Skeletal muscle cell (primary cell): ENCODE data around the gene PITPNC1.

ENCODE experiments used
- DNase-seq: peaks from one replicate; pipeline ENCODE4 v3.0.0-alpha.2; 2010; ENCODE audit warnings: low read depth
- H3K4me3 ChIP-seq: 2 replicates; pipeline ENCODE4 v1.5.1; 2011; ENCODE audit warnings: low read depth, mild to moderate bottlenecking, control low read depth, low read length, moderate library complexity

Gene PITPNC1

DNA sequence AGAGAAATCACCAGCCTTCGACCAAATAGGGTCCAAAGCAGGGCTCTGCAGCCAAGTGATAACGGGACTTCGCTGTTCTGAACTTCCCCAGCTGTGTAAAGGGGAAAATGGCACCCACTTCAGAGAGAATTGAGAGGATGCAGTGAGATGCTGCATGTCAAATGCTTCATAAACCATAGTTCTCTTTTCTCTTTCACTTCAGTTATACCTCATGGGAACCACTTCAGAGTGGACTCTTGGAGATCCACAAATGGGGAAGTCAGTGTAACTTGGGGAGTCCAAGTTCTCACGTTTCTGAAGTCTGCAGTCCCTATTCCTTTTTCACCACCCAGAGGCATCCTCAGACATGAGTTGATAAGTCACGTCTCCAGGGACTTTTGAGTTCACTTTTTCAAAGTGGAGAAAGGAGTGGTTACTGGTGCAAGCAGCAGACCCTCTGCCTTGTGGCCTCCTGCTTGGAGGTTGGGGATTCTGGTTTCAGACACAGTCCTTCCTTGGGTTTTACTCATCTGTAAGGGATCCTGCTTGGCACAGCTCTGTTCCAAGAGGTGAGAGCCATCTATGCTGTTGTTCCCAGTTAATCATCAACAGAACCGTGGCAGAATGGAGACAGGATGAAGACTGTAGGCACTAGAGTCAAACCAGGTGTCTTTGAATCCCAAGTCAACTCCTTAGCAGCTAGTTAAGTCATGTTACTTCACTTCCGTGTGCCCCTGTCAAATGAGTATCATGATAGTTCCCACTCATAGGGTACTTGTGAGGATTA lies 217.2 kb downstream of the PITPNC1 start:
- DNase-seq, result no peak
- no peak overlapping the region for H3K4me3 ChIP-seq

DNA sequence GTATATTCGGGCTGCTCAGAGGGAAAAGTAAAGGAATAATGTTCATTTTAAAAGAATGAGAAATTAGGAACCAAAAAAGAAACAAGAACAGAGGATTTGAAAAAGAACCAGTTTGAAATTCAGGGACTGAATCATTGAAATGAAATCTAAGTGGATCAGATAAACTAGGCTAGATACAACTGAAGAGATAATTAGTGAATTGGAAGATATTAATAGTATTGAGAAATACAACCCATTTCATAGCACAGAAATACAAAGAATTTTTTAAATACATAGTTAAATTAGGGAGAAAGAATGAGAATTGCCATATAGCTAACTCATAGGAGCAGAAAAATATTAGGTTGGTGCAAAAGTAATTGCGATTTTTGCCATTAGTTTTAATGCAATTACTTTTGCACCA lies 223.3 kb downstream of the PITPNC1 start:
- no peak overlapping the region for H3K4me3 ChIP-seq
- DNase-seq, result no peak

DNA sequence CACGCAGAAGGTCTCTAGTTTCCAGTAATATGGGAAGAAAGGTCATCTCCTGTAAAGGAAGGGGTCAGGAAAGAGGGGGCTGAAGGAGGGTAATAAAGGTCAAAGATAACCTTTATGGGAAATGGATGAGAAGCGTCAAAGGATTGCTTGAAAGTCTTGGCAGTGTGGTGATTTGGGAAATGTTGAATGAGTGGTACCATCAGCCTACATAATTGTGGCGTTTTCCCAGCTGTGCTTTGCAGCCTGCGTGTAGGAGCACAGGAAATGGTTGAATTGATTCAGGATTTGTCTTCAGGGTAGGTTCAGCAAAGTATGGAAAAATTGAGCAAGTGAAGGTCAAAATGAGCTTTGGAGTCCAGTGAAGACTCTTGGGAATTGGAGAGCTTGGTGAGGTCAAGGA lies 224.8 kb downstream of the PITPNC1 start:
- DNase-seq, result no peak
- H3K4me3 ChIP-seq, result no peak overlapping the region

DNA sequence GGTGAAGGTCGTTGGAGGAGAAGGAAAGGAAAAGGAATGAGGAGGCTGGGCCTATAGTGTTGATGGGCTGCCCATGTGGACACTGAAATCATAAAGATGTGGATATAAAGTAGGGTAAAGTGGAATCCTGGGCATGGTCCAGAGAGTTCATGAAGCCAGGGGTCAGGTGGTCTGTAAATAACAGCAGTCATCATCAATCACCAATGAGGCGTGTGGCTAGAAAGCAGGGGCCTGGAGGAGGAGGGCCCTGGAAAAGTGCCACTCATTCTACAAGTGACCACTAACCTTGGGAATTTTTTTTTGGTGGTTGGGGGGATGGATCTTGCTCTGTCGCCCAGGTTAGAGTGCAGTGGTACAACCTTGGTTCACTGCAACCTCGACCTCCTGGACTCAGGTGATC lies 225.4 kb downstream of the PITPNC1 start:
- H3K4me3 ChIP-seq, result no peak overlapping the region
- DNase-seq, result no peak

DNA sequence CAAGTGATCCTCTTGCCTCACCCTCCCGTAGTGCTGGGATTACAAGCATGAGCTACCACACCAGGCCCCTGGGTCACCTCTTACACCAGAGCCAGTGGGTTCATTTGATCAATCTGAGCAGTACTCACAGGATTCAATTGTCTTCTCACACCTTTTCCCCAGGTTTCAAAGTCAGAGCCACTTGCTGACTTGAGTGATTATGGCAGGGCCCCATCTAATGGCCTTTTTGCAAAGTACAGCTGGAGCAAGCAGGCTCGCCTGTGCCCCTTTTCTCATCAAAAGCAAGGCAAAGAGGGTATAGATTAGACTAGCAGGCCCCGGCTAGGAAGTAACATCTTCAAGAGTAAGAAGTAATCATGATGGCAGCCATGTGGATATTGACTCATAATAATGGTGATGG lies 225.9 kb downstream of the PITPNC1 start:
- DNase-seq, result peak; percentile 14
- H3K4me3 ChIP-seq, result no peak overlapping the region

DNA sequence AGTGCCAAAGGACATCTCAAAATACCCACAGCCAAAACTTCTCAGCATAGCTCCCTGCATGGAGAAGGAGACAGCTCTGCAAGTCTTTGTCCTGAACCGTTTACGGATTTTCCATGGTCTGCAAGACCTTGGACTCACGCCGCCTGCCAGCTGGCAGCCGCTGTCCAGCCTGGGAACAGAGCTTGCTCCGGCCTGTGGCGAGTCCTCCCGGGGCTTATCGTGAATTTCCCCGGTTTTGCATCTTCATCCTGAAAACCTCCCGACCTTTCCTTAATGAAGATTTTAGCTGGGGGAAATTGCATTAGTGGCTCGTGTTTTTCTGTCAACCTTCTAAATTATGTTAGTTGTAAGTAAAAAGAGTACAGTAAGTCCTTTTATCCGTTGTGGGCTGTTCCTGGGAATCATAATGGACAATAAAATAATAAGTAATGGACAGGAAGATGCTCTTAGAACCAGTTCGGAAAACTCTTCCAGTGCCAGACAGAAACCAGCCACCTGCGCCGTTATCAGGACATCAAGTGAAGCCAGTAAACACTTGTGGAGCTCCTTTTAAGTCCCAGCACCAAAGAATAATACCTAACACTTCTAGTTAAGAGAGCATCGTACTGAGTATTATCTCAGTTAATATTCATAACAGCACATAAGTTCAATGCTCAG lies 228.3 kb downstream of the PITPNC1 start:
- DNase-seq, result peak; percentile 14
- H3K4me3 ChIP-seq, result no peak overlapping the region

DNA sequence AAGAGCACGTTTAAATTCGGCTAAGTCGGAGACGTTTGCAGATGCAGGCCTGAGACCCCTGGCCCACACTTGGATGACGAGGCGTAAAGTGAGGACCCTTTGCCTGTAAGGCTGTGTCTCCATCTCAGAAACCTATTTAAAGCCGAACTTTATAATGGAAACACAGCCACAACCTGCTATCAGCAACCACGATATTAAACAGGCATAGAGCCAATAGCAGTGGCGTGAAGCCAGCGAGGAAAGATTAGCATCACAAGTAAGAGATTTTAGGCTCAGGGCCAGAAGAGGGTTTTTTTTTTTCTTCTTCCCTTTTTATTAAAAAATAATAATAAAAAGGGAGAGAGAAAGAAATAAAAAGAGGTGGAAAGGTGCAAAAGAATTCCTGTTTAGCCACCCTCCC lies 229.4 kb downstream of the PITPNC1 start:
- no peak overlapping the region for H3K4me3 ChIP-seq

DNA sequence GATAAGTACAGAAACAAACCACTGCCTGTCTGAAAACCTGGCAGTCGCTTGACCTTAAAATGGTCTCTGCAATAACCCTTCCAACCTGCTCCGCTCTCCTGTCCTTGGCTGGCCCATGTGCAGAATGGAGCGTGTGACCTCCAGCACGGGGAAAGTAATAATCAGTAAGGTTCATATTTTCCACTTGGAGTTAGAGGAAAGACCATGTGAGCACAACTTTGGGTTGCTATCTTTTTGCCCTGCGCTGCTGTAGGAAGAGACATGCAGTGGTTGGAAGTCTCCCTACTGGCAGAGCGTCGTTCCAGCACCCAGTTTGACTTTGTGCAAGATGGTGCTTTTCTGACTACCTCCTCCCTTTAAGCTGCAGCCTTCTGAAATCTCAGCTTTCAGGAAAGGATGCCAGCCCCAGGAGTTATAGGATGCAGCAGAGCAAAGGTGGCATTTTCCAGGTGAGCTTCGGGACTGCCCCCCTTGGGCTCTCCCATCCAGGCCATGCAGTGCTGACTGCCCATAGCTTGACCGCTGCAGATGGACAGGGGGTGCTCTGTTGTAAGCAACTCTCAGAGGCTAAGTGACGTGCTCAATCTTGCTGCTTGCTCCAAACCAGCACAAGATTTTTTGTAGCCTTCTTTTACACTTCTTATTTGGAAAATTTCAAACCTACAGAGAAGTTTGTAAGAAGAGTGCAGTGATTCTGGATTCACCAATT lies 230.0 kb downstream of the PITPNC1 start:
- DNase-seq, result no peak

More for the DNA sequence above, 229.4 kb downstream of the PITPNC1 start:
- DNase-seq, result no peak

DNA sequence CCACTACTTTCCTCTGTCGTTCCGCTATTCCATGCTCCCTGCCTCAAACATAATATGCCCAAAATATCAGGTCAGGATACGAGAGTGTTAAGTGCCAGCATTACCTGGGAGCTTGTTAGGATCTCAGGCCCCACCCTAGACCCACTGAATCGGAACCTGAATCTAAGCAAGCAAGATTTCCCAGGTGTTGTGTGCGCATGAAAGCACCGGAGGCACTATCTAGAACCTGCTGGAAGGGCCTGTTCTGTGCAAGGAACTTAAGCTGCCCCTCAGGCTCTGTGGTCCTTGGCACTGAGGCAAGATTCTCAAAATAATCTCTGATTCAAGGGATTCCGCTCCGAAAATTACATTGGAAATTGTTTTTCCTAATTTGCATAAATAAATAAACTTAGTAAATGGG lies 233.0 kb downstream of the PITPNC1 start:
- DNase-seq, result no peak
- no peak overlapping the region for H3K4me3 ChIP-seq

More for the DNA sequence above, 230.0 kb downstream of the PITPNC1 start:
- no peak overlapping the region for H3K4me3 ChIP-seq

DNA sequence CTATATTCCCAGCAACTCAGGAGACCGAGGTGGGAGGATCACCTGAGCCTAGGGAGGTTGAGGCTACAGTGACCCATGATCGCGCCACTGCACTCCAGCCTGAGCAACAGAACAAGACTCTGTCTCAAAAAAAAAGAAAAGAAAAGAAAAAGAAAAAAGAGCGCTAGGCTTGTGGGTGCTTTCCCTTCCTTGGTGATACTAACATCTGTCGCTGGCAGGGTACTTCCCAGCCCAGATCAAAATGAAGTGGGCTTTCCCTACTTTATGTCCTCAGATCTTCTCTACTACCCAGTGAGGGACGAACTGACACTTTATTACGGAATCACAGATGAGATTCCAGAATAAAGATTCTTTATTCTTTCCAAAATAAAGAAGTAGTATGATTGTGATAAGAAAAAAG lies 236.9 kb downstream of the PITPNC1 start:
- H3K4me3 ChIP-seq, result no peak overlapping the region
- DNase-seq, result no peak

DNA sequence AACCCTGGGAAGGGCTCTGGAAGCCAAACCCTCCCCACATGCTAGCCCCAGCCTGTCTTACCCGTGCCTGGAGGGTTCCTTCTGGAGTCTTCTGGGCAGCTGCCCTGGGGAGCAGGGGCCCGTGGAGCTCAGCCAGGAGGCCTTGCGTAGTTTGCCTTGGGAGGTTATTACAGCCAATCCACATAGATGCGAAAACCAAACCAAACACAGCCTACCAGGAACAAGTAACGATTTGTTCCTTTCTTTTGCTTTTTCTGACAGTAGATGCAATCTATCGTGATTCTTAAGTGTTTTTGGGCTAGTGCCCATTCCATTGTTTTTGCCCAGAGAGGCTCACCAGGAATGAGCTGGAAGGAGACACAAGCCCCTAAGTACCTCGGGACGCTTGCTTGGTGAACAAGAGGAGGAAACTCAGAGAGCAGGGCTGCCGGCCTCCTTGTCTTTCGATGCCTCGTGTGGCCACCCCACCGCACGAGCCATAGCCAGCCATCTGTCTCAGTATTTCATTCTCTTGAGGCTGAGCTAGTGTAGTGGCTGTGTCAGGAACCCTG lies 238.0 kb downstream of the PITPNC1 start:
- no peak for DNase-seq
- H3K4me3 ChIP-seq, result no peak overlapping the region

DNA sequence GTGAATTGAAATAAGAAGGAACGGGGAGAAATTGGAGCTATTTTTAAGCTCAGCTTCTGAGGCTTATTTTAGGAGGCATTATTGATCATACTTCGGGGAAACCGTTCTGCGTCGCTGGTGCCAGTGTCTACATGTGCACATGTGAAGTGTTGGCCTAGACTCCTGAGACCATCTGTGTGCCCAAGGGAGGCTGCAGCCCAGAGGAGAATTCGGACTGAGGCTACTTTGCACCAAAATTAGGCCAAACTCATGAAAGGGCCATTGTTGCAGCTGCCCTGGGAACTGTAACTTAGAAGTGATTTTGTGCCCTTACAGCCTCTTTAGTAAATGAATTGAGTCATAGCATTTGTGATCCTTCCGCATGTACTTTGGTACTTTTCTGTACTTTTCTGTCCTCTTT lies 238.7 kb downstream of the PITPNC1 start:
- no peak for DNase-seq
- no peak overlapping the region for H3K4me3 ChIP-seq

DNA sequence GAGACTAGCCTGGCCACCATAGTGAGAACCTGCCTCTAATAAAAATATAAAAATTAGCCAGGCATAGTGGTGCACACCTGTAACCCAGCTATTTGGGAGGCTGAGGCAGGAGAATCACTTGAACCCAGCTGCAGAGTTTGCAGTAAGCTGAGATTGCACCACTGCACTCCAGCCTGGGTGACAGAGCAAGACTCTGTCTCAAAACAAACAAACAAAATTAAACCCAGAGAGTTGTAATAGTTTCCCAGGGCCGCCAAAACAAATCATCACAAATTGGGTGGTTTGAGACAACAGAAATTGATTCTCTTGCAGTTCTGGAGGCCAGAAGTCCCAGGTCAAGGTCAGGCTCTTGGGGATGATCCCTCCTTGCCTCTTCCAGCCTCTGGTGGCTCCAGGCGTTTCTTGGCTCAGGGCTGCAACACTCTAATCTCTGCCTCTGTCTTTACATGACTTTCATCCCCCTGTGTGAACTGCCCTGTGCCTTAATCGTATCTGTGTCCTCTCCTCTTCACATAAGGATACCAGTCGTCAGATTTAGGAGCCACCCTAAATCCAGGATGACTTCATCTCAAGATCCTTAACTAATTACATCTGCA lies 240.3 kb downstream of the PITPNC1 start:
- no peak for DNase-seq
- H3K4me3 ChIP-seq, result no peak overlapping the region

DNA sequence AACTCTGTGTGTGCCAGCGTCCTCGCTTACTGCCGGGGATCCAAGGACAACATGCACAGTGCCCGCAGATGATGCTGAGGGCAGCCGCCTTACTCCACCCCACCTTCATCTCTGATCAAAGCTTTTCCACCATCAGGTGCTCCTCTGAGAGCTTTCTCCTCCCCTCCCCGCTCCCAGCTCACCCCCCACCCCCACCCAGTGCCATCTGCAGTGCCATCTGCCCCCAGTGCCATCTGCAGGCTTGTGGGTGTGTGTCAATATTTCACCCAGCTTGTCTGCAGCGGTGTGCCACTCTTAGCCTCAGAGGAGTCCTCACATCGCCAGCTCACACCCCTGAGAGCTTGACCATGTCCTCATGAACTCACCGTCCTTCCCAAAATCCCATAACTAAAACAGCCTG lies 242.5 kb downstream of the PITPNC1 start:
- no peak for DNase-seq
- no peak overlapping the region for H3K4me3 ChIP-seq

DNA sequence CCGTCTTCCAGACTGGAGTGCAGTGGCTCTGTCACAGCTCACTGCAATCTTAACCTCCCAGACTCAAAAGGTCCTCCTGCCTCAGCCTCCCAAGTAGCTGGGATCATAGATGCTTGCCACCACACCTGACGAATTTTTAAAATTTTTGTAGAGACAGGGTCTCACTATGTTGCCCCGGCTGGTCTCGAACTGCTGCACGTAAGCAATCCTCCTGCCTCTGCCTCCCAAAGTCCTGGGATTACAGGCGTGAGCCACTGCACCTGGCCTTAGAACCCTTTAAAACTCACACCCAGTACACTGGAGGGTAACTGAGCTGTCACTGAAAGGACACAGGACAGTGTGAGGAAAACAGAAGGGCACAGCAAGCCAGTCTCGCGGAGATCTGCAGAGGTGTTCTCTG lies 243.0 kb downstream of the PITPNC1 start:
- H3K4me3 ChIP-seq, result no peak overlapping the region
- DNase-seq, result no peak

DNA sequence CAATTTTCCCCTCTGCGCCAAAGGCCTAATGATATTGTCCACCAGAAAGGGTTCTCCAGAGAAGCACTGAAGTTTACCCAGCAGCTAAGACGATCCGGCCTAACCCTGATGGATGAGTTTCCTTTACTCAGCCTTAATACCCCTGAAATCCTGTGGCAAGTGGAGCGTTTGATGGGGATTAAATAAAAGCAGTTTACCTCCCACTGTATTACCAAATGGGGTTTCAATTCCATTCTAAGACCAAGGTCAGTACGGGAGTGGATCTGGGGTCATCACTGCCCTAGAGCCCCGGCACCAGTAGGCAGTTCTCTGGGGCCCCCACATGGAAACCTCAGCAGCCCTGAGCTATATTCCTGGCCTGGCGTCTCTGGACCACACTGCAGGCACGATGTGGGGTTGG lies 243.6 kb downstream of the PITPNC1 start:
- no peak overlapping the region for H3K4me3 ChIP-seq
- DNase-seq, result no peak

DNA sequence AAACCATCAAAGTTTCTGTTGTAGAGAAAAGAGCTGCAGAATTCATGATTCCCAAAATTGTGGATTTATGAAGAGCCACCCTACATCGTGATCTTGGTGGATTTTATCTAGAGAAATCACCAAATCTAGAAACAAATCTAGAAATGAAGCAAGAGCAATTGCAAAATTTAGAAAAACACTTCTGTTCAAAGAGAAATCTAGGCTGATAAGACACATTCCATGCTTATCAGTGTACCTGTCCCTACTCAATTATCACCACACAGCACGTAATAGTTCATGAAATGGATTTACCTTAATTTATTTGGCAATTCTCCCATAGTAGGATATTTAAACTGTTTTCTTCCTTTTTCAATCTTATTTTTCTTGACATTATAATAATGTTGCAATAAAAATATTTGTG lies 246.7 kb downstream of the PITPNC1 start:
- H3K4me3 ChIP-seq, result no peak overlapping the region
- no peak for DNase-seq

DNA sequence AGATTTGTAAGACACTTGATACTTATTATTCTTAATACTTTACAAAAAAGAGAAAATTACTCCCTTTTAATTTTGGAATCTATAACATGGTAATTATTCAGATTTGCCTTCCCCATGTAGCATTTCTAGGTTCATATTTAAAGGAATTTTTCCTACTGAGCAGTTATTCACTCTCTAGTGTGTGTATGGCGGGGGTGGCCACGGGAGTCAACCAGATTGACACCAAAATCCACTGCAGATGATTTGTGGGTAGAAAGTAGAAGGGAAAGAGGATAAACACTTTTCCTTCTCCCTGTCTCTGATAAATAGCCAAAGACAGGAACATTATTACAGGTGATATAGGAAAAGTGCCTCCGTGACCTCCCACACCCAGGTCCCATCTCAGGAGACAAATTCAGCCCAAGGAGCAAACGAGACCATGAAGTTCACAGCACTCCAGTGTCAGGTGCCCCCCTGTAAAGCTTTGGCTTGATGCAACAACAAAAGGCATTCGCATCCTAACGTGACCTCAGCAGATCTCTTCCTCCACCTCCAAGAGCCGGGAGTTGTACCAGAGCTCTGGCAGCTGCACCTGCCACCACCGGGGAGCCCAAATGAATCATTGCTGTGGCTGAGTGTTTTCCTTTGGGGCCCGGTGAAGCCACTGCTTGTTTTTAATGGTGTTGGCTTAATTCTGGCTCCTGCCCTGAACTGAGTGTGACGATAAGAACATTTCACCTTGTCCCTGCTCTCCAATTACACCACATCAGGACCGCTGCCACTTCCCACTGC lies 248.0 kb downstream of the PITPNC1 start:
- H3K4me3 ChIP-seq, result no peak overlapping the region
- DNase-seq, result no peak

DNA sequence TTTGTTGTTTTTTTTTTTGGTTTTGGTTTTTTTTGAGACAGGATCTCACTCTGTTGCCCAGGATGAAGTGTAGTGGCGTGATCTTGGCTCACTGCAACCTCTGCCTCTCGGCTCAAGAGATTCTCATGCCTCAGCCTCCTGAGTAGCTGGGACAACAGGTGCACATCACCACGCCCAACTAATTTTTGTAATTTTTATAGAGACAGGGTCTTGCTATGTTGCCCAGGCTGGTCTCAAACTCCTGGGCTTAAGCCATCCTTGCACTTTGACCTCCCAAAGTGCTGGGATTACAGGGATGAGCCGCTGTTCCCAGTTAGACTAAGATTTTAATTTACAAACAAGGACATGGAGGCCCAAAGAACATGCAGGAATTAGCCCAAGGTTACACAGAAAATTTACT lies 248.9 kb downstream of the PITPNC1 start:
- DNase-seq, result no peak
- no peak overlapping the region for H3K4me3 ChIP-seq
